ENCODE data around the gene LRRC47.

- no peak for TF ChIP-seq EZH2 (IDR thresholded peaks at IDR 0.05; ENCODE audit: borderline replicate concordance, low read length)
- TF ChIP-seq CTCF (IDR thresholded peaks at IDR 0.05; ENCODE audit: low read length), result no peak
These were observed 64.5 kb downstream of the LRRC47 start for GRCh38 chr1:3731583-3732433.

All from OCI-LY1 (cell line).